SIG-M5 treated with dmso at 0.1 percent for 504 hours (cell line): ENCODE data around the gene STH.

ENCODE experiments used
- DNase-seq: peaks from one replicate; lab custom pipeline; 2025; ENCODE audit not compliant: unreplicated experiment; lab: John Stamatoyannopoulos, UW

Gene STH

GRCh38 chr17:46042925-46043324, 43.9 kb downstream of the STH start:
- DNase-seq = no peak

DNA sequence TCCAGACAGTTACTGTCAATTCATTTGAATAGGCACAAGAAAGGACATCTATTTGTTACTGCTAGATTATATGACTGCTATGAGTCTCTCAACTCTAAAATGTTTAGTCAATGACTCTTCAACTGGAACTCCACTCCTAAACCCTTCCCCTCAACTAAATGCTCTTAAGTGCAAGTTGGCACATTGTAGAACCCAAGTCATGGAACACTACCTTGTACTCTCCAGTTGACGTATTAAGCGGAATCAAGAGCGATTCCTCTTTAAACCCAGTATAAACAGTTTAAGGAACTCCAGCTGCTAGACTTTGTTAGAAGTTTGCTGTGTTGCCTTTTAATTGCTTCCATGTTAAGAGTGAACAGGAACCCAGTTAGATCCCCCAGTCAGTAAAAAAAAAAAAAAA, 44.6 kb downstream of the STH start:
- no peak for DNase-seq

DNA sequence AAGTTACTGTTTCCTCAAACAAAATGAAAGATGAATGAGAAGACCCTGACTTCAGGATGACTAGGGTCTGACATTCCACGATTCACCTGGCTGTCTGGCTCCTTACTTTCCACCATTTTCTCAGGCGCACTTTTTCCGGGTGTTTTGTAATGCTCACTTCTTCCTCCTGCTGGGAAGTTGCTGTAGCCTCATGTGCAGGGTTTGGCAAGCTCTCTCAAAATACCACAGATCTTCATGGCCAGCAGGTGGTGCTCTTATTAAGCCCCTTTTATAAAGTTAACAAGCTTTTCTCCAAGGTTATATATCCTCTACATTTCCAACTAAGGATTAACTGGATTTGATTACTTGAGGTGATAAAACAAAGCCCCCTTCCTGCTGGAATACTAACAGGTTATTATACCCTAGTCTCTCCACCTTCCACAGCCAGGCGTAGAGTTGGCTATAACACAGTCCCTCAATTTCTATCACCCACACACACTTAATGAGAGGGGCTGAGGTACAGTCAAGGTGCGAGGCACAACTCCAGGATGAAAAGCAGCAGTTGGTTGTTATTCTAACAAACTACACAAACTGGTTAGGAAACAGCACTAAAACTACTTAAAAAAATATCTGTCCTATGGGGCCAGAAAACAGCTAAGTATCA, 45.4 kb downstream of the STH start:
- DNase-seq = peak; percentile 80

DNA sequence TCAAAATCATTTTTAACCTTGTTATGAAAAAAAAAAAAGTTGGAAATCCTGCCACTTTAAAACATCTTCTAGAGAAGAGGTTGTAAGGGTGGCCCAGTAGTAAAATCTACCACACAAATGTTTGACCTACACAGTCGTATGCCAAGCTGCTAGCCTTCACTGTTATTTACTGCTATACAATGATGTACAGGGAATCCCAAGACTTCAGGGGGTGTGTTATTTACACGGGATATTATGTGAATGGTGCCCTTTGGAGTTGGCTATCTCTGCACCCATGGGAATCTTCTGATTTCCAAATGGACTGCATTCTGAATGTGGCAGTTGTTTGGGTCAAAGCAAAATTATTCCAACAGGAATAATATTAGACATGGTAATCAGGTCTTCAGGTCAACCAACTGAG, 45.9 kb downstream of the STH start:
- no peak for DNase-seq

- DNase-seq = no peak
Measured at GRCh38 chr17:46045639-46046038, 46.6 kb downstream of the STH start.

DNA sequence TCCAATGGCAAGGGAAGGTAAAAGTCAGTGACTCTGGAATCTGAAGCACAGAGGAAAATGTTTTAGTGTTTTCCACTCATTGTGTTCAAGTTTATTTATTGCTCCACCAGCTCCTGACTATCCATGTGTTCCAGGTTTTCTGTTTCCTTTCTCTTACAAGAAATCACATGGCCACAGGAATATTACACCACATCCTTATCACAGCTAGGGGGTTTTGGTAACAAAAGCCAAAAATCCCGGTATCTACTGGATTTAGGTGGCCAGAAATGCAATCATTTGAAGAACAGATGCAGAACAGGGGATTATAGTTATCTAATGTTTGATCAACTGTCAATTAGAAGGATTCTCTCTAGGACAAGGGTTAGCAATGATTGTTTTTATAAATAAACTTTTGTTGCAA, 47.9 kb downstream of the STH start:
- no peak for DNase-seq

- DNase-seq = no peak
Measured at GRCh38 chr17:46047398-46047797, 48.3 kb downstream of the STH start.

DNA sequence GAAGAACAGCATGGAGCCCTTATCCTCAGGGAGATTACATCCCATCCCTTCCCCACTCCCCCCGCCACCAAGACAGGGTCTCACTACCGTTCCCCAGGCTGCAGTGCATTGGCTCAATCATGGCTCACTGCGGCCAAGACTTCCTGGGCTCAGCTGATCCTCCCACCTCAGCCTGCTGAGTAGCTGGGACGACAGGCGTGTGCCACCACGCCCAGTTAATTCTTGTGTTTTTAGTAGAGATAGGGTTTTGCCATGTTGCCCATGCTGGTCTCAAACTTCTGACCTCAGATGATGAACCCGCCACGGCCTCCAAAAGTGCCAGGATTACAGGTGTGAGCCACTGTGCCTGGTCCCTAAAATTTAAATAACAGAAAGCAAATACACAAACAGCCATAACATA, 48.8 kb downstream of the STH start:
- DNase-seq = no peak
